HUES48 (cell line): Measurements from ENCODE around the gene POLD4.

Experiments used
- H3K27ac ChIP-seq: one replicate; pipeline ENCODE4 v1.7.0; 2013; ENCODE audit warnings: low read depth, low read length, inconsistent platforms
- H3K27me3 ChIP-seq: 2 replicates; pipeline ENCODE4 v1.6.1; 2013; ENCODE audit warnings: mild to moderate bottlenecking, low read length; ENCODE audit not compliant: control insufficient read depth, insufficient read depth
- H3K36me3 ChIP-seq: 2 replicates; pipeline ENCODE4 v1.6.1; 2013; ENCODE audit warnings: low read length; ENCODE audit not compliant: control insufficient read depth, insufficient read depth
- H3K4me1 ChIP-seq: 2 replicates; pipeline ENCODE4 v1.6.1; 2013; ENCODE audit warnings: mild to moderate bottlenecking, low read length; ENCODE audit not compliant: control insufficient read depth, insufficient read depth
- H3K4me3 ChIP-seq: 2 replicates; pipeline ENCODE4 v1.5.1; 2013; ENCODE audit warnings: mild to moderate bottlenecking, low read depth, low read length
- H3K9ac ChIP-seq: 2 replicates; pipeline ENCODE4 v1.6.1; 2013; ENCODE audit warnings: mild to moderate bottlenecking, low read depth, low read length, moderate library complexity
- H3K9me3 ChIP-seq: 2 replicates; pipeline ENCODE4 v1.6.1; 2013; ENCODE audit warnings: low read length; ENCODE audit not compliant: control insufficient read depth, insufficient read depth

The POLD4 gene

GRCh38 chr11:67347964-67348749 lies 5.2 kb downstream of the POLD4 start:
- no peaks in the 10 kb centered on the region for H3K36me3 ChIP-seq
- no peak overlapping the region for H3K4me3 ChIP-seq
- H3K4me1 ChIP-seq = peaks cover 5% of the 10 kb centered on the region; the same call in 1 of the 2 replicates
- H3K9me3 ChIP-seq = no peaks in the 10 kb centered on the region
- no peak overlapping the region for H3K27ac ChIP-seq
- H3K27me3 ChIP-seq = no peaks in the 10 kb centered on the region
- H3K9ac ChIP-seq = no peak overlapping the region

GRCh38 chr11:67345920-67346819 lies 7.2 kb downstream of the POLD4 start:
- H3K9me3 ChIP-seq = no peaks in the 10 kb centered on the region
- H3K4me3 ChIP-seq = no peak overlapping the region
- H3K36me3 ChIP-seq = no peaks in the 10 kb centered on the region
- H3K27me3 ChIP-seq = no peaks in the 10 kb centered on the region
- H3K27ac ChIP-seq = no peak overlapping the region
- H3K4me1 ChIP-seq = no peaks in the 10 kb centered on the region
- H3K9ac ChIP-seq = no peak overlapping the region

- Histone ChIP-seq H3K4me1 (no peaks in the 10 kb centered on the region), H3K9me3 (no peaks in the 10 kb centered on the region), H3K4me3 (no peak overlapping the region), H3K9ac (no peak overlapping the region), H3K27me3 (no peaks in the 10 kb centered on the region), H3K27ac (no peak overlapping the region), H3K36me3 (no peaks in the 10 kb centered on the region)
These were observed 8.0 kb downstream of the POLD4 start for GRCh38 chr11:67345247-67345919.

GRCh38 chr11:67344264-67344663 lies 9.1 kb downstream of the POLD4 start:
- H3K27me3 ChIP-seq = no peaks in the 10 kb centered on the region
- H3K27ac ChIP-seq = no peak overlapping the region
- no peaks in the 10 kb centered on the region for H3K36me3 ChIP-seq
- H3K4me3 ChIP-seq = no peak overlapping the region
- no peaks in the 10 kb centered on the region for H3K4me1 ChIP-seq
- H3K9ac ChIP-seq = no peak overlapping the region
- no peaks in the 10 kb centered on the region for H3K9me3 ChIP-seq

GRCh38 chr11:67337257-67337656 lies 16.1 kb downstream of the POLD4 start:
- Histone ChIP-seq H3K4me3 (no peak overlapping the region), H3K27ac (no peak overlapping the region), H3K36me3 (no peaks in the 10 kb centered on the region), H3K4me1 (no peaks in the 10 kb centered on the region), H3K9ac (no peak overlapping the region), H3K27me3 (no peaks in the 10 kb centered on the region), H3K9me3 (no peaks in the 10 kb centered on the region)

GRCh38 chr11:67332081-67332691 lies 21.2 kb downstream of the POLD4 start:
- Histone ChIP-seq H3K4me3 (no peak overlapping the region), H3K27ac (no peak overlapping the region), H3K9me3 (no peaks in the 10 kb centered on the region), H3K4me1 (no peaks in the 10 kb centered on the region), H3K9ac (no peak overlapping the region), H3K36me3 (no peaks in the 10 kb centered on the region), H3K27me3 (no peaks in the 10 kb centered on the region)

- peaks cover under 1% of the 10 kb centered on the region; the same call in 1 of the 2 replicates for H3K4me1 ChIP-seq
- peaks cover 10% of the 10 kb centered on the region for H3K27me3 ChIP-seq
- no peak overlapping the region for H3K4me3 ChIP-seq
- H3K9me3 ChIP-seq = no peaks in the 10 kb centered on the region
- no peaks in the 10 kb centered on the region for H3K36me3 ChIP-seq
- H3K27ac ChIP-seq = no peak overlapping the region
- no peak overlapping the region for H3K9ac ChIP-seq
These were observed 29.8 kb downstream of the POLD4 start for GRCh38 chr11:67323526-67323925.

- Histone ChIP-seq H3K36me3 (no peaks in the 10 kb centered on the region), H3K4me3 (no peak overlapping the region), H3K27me3 (peaks cover 17% of the 10 kb centered on the region), H3K9me3 (no peaks in the 10 kb centered on the region), H3K27ac (no peak overlapping the region), H3K4me1 (peaks cover 4% of the 10 kb centered on the region; the same call in 1 of the 2 replicates), H3K9ac (no peak overlapping the region)
These were observed 31.3 kb downstream of the POLD4 start for GRCh38 chr11:67322049-67322448.

- H3K9ac ChIP-seq = no peak overlapping the region
- H3K9me3 ChIP-seq = no peaks in the 10 kb centered on the region
- peaks cover 17% of the 10 kb centered on the region for H3K27me3 ChIP-seq
- H3K36me3 ChIP-seq = no peaks in the 10 kb centered on the region
- H3K4me1 ChIP-seq = peaks cover 4% of the 10 kb centered on the region; the same call in 1 of the 2 replicates
- no peak overlapping the region for H3K4me3 ChIP-seq
- no peak overlapping the region for H3K27ac ChIP-seq
These were observed 32.0 kb downstream of the POLD4 start for GRCh38 chr11:67321313-67321871.

GRCh38 chr11:67320691-67321090 lies 32.7 kb downstream of the POLD4 start:
- no peak overlapping the region for H3K9ac ChIP-seq
- H3K27me3 ChIP-seq = peaks cover 17% of the 10 kb centered on the region
- H3K27ac ChIP-seq = no peak overlapping the region
- H3K4me3 ChIP-seq = no peak overlapping the region
- H3K9me3 ChIP-seq = no peaks in the 10 kb centered on the region
- peaks cover 4% of the 10 kb centered on the region; the same call in 1 of the 2 replicates for H3K4me1 ChIP-seq
- no peaks in the 10 kb centered on the region for H3K36me3 ChIP-seq
